Measurements from ENCODE around the gene PCDHGA8. TPM values are rescaled to one million over a fixed set of nuclear protein-coding genes. Genes with fewer than 3 reads are reported as not detected.
"Not testable (repeated sequence)": the region's sequence is repeated elsewhere in the genome, so short reads cannot be mapped to it uniquely, and the experiment has no call there.

Gene PCDHGA8
- total RNA-seq, 2 experiments from 2014 or later: not detected

- Mint-ChIP-seq H3K27me3 (peaks cover 78% of the 10 kb centered on the region), H3K36me3 (ENCODE audit: low read depth) (peaks cover 25% of the 10 kb centered on the region)
Measured at GRCh38 chr5:141397756-141398551, 5.5 kb downstream of the PCDHGA8 start, which contains the start of gene PCDHGB5. TSS of gene PCDHGB5 (plus strand) at chr5:141397947. CDS start at chr5:141398128, 181 bp downstream.

DNA sequence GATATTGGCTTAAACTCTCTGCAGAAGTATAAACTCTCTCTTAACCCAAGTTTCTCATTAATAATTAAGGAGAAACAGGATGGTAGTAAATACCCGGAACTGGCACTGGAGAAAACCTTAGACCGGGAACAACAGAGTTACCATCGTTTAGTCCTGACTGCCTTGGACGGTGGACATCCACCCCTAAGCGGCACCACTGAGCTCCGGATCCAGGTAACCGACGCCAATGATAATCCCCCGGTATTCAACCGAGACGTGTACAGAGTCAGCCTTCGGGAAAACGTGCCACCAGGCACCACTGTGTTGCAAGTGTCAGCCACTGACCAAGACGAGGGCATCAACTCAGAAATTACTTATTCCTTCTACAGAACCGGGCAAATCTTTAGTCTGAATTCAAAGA, 6.2 kb downstream of the PCDHGA8 start:
- peaks cover 55 to 80% of the 10 kb centered on the region in 2 experiments for H3K27me3 ChIP-seq (ENCODE audit: control insufficient read depth in 1 of 2, insufficient read depth in 2 of 2, low read length in 2 of 2)
- intact Hi-C loops (cut with DNase I, micrococcal nuclease): no loop called here
- Mint-ChIP-seq H3K4me1 (ENCODE audit: low read depth) (peaks cover 3% of the 10 kb centered on the region), H3K4me3 (no peak overlapping the region), H3K9me3 (peaks cover 7% of the 10 kb centered on the region), H3K27ac (no peak overlapping the region), H3K27me3 (peaks cover 80% of the 10 kb centered on the region), H3K36me3 (ENCODE audit: low read depth) (peaks cover 26% of the 10 kb centered on the region)
- no peak overlapping the region for H3K4me3 ChIP-seq (ENCODE audit: low read length)
- no peaks in the 10 kb centered on the region for H3K36me3 ChIP-seq (ENCODE audit: insufficient read depth, low read length)
- POLR2A ChIA-PET: no interaction called here
- ATAC-seq (ENCODE audit: poor library complexity) (no peak), DNase-seq (no peak)
- H3K27ac ChIP-seq (ENCODE audit: low read depth in 1 of 2, low read length in 2 of 2): no peak overlapping the region
- peaks cover 32 to 56% of the 10 kb centered on the region in 2 experiments for H3K9me3 ChIP-seq (ENCODE audit: control insufficient read depth in 1 of 2, insufficient read depth in 1 of 2, low read length in 2 of 2)
- CTCF ChIA-PET: interaction anchor here (1.9 to 3.0 kb wide), 2 partner anchors 114 to 159 kb away, joined by 10 to 11 read pairs; no protein-coding TSS in a partner anchor
- no peaks in the 10 kb centered on the region for H3K4me1 ChIP-seq (ENCODE audit: insufficient read depth, low read length)
- TF ChIP-seq, protein P1, sequence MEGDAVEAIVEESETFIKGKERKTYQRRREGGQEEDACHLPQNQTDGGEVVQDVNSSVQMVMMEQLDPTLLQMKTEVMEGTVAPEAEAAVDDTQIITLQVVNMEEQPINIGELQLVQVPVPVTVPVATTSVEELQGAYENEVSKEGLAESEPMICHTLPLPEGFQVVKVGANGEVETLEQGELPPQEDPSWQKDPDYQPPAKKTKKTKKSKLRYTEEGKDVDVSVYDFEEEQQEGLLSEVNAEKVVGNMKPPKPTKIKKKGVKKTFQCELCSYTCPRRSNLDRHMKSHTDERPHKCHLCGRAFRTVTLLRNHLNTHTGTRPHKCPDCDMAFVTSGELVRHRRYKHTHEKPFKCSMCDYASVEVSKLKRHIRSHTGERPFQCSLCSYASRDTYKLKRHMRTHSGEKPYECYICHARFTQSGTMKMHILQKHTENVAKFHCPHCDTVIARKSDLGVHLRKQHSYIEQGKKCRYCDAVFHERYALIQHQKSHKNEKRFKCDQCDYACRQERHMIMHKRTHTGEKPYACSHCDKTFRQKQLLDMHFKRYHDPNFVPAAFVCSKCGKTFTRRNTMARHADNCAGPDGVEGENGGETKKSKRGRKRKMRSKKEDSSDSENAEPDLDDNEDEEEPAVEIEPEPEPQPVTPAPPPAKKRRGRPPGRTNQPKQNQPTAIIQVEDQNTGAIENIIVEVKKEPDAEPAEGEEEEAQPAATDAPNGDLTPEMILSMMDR (IDR thresholded peaks at IDR 0.05): no peak

More at GRCh38 chr5:141397756-141398551, 5.5 kb downstream of the PCDHGA8 start, which contains the start of gene PCDHGB5:
- H3K4me3 ChIP-seq (ENCODE audit: low read length); intact Hi-C loops (cut with DNase I, micrococcal nuclease); H3K4me1 Mint-ChIP-seq (ENCODE audit: low read depth); H3K27ac Mint-ChIP-seq; H3K36me3 ChIP-seq (ENCODE audit: insufficient read depth, low read length); H3K4me1 ChIP-seq (ENCODE audit: insufficient read depth, low read length); H3K27ac ChIP-seq (ENCODE audit: low read depth in 1 of 2, low read length in 2 of 2): not testable (repeated sequence)
- CTCF ChIA-PET: interaction anchor here (0.8 to 3.0 kb wide), 11 partner anchors 15 to 166 kb away, joined by 3 to 11 read pairs (median 6); partner anchors contain the start of genes PCDHGA1, PCDHGA10, PCDHGA5 and PCDHGB3
- peaks cover 30 to 55% of the 10 kb centered on the region in 2 experiments for H3K9me3 ChIP-seq (ENCODE audit: control insufficient read depth in 1 of 2, insufficient read depth in 1 of 2, low read length in 2 of 2)
- POLR2A ChIA-PET: interaction anchor here (0.7 kb wide), 1 partner anchor 86 kb away, joined by 3 read pairs; the partner anchor contains the start of gene PCDHGC4
- TF ChIP-seq, protein P1 (IDR thresholded peaks at IDR 0.05): peak; percentile 20
- DNase-seq (peak in 6 of 14 experiments; percentile 34 to 50 (median 40)), ATAC-seq (ENCODE audit: poor library complexity) (peak; percentile 68)
- Mint-ChIP-seq H3K4me3 (peak within 1 kb of the TSS; percentile 11), H3K9me3 (peaks cover 10% of the 10 kb centered on the region)
- H3K27me3 ChIP-seq (ENCODE audit: control insufficient read depth in 1 of 2, insufficient read depth in 2 of 2, low read length in 2 of 2): peaks cover 55 to 80% of the 10 kb centered on the region in 2 experiments

GRCh38 chr5:141399555-141400258, 7.3 kb downstream of the PCDHGA8 start:
- peaks cover 82% of the 10 kb centered on the region for H3K27me3 Mint-ChIP-seq
- H3K27ac Mint-ChIP-seq: no peak overlapping the region
- peaks cover 8% of the 10 kb centered on the region for H3K9me3 Mint-ChIP-seq
- ChIA-PET CTCF (no interaction called here), POLR2A (no interaction called here)
- DNase-seq (no peak), ATAC-seq (ENCODE audit: poor library complexity) (no peak)
- intact Hi-C loops (cut with DNase I, micrococcal nuclease): no loop called here
- Histone ChIP-seq H3K4me1 (ENCODE audit: insufficient read depth, low read length) (no peaks in the 10 kb centered on the region), H3K36me3 (ENCODE audit: insufficient read depth, low read length) (no peaks in the 10 kb centered on the region), H3K9me3 (ENCODE audit: control insufficient read depth in 1 of 2, insufficient read depth in 1 of 2, low read length in 2 of 2) (peaks cover 30 to 52% of the 10 kb centered on the region in 2 experiments), H3K27ac (ENCODE audit: low read depth in 1 of 2, low read length in 2 of 2) (no peak overlapping the region), H3K27me3 (ENCODE audit: control insufficient read depth in 1 of 2, insufficient read depth in 2 of 2, low read length in 2 of 2) (peaks cover 55 to 82% of the 10 kb centered on the region in 2 experiments), H3K4me3 (ENCODE audit: low read length) (no peak overlapping the region)
- no peak overlapping the region for H3K4me3 Mint-ChIP-seq
- H3K36me3 Mint-ChIP-seq (ENCODE audit: low read depth): peaks cover 35% of the 10 kb centered on the region
- TF ChIP-seq, protein P1 (IDR thresholded peaks at IDR 0.05): no peak
- peaks cover 3% of the 10 kb centered on the region for H3K4me1 Mint-ChIP-seq (ENCODE audit: low read depth)
